ENCODE measurements around the gene NAA38.
A peak's percentile ranks its signal among the peaks of the same experiment; 100 is the strongest.

Gene NAA38, protein sequence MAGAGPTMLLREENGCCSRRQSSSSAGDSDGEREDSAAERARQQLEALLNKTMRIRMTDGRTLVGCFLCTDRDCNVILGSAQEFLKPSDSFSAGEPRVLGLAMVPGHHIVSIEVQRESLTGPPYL

DNA sequence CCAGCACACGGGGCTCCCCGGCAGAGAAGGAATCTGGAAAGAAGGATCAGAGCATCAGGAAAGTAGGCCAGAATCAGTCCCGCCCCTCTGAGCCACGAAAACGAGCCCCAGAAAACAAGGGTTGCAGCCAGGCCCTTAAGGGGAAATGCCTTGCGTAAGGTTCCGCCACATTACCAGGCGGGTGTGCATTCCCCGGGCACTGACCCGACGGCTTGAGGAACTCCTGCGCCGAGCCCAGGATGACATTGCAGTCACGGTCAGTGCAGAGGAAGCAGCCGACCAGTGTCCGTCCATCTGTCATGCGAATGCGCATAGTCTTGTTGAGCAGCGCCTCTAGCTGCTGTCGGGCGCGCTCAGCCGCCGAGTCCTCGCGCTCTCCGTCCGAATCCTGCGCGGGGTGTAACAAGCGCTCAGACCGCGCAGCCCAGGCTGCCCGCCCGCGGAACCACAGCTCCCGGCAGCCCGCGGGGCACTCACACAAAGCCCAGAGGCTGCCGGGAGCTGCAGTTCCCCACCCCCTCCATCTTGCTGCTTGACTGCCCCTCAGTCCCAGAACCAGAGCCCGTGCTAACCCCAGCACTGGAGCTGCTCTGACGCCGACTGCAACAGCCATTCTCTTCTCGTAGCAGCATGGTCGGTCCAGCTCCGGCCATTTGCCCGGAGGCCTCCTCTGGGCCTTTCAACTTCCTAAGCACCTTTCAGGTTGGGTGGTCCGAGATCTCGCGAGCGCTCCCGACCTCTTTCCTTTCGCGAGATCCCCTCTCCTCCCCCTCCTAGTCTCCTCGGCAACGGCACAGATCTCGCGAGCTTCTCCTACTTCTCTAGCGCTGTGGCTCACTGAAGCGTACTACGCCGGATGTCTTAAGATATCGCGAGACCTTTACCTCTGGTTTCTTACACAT lies at the start of gene NAA38:
NAA38 (minus strand) TSS at position 749 of the 902 bp plus-strand sequence; CDS start at position 653, 96 bp downstream.
- DNase-seq = peak; percentile 75 to 100 (median 97)

DNA sequence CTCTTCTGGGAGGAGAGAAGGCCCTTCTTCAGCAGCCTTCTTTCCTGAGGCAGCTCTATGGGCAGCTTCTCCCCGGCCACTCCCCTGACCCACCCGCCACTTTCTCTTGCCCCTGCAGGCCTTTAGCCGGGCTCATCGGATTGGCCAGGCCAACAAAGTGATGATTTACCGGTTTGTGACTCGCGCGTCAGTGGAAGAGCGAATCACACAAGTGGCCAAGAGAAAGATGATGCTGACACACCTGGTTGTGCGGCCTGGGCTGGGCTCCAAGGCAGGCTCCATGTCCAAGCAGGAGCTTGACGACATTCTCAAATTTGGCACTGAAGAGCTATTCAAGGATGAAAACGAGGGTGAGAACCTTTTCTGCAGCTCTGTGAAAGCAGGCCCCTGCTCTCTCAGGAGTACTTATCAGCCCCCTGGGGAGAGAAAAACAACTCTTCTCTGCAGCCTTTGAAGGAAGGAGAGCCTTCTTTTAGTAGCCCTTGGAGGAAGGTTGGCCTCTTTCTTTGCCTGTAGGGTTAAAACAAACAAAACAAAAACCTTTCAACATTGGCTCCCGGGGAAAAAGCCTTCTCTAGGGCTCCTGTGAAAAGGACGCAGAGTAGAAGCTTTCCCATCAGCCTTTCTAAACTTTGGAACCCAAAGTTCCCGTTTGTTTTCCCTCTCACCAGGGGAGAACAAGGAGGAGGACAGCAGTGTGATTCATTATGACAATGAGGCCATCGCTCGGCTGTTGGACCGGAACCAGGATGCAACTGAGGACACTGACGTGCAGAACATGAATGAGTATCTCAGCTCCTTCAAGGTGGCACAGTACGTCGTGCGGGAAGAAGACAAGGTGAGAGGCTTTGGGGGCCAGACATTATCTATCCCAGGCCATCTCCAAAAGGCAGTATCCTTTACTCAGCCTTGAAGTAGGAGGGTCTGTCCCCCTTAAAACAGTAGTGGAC lies 46.1 kb upstream of the NAA38 start:
- DNase-seq = peak in 1 of 58 donors; percentile 16

DNA sequence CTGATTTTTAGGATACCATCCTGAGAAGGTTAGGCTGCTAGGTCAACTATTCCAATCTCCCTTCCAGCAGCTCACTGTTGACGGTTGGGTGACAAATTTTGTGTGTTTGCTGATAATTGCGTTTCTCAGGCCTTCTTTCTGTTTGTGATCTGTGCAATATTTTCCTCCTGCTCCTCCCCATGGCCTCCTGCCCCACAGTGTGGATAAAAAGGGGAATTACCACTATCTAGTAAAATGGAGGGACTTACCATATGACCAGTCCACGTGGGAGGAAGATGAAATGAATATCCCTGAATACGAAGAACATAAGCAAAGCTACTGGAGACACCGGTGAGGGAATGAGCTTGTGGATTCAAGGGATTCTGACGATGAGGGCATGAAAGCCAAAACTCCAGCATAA lies 40.4 kb upstream of the NAA38 start:
- DNase-seq = peak in 12 of 58 donors; percentile 7 to 69 (median 24)

DNA sequence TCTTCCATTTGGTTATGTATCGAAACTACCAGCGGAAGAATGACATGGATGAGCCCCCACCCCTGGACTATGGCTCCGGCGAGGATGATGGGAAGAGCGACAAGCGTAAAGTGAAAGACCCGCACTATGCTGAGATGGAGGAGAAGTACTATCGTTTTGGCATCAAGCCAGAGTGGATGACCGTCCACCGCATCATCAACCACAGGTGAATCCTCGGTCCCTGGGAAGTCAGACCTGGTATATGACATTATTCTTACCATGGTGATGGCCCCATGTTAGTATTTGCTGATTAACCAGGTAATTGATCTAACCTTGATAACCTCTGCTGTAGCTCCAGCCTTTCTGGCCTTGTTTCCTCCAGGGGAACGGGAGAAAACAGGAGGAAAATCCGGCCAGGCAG lies 39.7 kb upstream of the NAA38 start:
- no peak for DNase-seq

DNA sequence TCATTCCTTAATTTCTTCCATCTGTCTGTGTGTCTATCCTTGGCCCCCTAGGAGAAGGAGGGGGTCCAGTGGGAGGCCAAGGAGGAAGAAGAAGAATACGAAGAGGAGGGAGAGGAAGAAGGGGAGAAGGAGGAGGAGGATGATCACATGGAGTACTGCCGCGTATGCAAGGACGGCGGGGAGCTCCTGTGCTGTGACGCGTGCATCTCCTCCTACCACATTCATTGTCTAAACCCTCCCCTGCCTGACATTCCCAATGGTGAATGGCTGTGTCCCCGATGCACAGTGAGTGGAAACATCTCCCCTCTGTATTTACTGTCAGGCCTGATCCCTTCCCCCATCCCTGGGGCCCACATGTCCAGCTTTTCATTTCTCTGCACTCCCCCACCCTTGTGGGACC lies 37.5 kb upstream of the NAA38 start:
- no peak for DNase-seq

DNA sequence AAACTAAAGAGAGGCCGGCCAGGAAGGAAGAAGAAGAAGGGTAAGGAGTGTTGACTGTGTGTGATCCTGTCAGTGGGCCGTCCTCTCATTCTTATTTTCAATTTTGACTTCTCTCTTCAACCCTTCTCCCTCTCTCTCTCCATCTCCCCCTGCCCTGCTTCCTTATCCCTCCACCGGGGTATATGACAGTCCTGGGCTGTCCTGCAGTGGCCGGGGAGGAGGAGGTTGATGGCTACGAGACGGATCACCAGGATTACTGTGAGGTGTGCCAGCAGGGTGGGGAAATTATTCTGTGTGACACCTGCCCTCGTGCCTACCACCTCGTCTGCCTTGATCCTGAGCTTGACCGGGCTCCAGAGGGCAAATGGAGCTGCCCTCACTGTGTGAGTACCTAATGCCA lies 36.9 kb upstream of the NAA38 start:
- no peak for DNase-seq

DNA sequence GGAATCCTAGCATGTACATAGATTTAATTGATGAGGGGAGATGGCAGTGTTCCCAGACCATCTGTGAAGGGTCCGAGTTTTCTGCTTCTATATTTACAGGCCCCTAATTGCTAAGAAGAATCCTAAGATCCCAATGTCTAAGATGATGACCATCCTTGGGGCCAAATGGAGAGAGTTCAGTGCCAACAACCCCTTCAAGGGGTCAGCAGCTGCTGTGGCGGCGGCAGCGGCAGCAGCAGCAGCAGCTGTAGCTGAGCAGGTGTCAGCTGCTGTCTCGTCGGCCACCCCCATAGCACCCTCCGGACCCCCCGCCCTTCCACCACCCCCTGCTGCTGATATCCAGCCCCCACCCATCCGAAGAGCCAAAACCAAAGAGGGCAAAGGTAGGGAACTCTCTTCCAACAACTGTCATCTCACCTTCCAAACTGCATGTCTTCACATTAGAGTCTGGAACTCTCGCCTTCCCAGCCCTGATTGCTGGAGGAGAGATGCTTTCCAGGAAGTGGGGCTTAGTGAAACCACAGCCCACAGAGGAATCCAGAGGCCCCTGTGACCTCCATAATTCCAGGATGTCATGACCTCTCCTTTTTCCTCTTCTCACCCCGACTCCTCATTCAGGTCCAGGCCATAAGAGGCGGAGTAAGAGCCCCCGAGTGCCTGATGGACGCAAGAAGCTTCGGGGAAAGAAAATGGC lies 36.0 kb upstream of the NAA38 start:
- DNase-seq = no peak

DNA sequence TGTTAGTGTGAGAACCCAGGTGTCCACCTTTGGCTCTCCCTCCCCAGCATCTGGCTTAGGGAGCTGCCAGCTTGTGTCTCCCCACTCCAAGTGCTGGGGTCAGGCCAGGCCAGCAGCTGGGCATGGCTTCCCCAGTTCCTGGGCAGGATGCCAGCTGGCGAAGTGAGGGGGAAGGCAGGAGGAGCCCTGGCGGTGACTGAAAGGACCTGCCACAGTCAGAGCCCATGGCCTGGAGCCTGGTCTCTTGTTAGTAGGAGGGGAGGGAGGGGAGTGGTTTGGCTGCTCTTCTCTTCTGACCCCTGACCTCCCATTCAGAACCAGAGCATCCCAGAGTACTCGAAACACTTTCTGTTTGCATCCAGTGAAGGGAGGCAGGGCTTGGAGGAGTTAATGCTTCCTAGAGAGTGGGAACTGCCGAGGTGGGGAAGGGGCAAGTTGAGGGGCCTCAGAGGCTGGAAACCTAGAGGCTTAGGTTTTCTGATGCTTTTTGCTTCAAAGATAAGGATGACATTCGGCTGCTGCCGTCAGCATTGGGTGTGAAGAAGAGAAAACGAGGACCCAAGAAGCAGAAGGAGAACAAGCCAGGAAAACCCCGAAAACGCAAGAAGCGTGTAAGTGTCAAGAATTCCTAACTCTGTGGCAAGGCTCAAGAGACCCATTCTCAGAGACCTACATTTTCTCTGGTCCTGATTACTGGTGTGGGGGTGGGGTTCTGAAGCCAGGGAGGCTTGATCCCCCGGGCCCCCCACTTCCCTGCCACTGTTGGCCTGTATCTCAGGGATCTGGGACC lies 32.0 kb upstream of the NAA38 start:
- DNase-seq = peak; percentile 45 to 98 (median 94)

DNA sequence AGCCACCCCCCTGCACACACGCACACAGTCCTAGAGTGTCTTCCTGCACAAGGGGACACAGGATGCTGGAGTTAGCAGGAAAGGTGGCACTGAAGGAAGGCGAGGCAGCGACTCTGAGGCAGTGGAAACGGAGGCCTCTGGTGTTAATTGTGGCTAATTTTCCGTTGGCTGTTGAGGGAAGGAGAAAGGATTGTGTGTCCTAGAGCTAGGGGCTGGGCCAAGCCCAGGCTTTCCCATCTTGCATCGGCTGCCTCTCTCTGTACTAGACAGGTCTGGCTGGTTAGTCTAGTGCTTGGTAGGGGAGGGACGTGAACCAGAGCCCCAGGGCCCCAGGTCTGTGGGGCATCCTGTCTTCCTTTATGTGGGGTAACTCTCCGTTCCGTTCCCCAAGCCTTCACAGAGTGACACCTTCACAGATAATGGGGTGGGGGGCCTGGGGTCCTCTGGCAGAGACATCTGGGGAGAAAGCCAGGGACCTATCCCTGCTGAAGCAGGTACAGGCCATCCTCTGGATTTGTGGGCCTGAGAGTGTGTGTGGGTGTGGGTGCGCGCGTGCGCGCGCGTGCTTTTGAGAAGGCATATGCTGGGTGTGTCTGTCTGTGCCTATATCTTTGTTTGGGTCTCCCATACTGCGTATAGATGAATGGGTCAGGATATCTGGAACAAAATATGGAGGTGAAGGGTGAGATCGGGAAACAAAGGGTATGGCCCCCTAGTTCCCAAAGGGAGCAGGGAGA lies 31.0 kb upstream of the NAA38 start, which contains the start of gene CHD3:
CHD3 (plus strand) TSS at position 606 of the 737 bp plus-strand sequence. CDS start 212 bp downstream, outside the sequence.
- peak in 7 of 58 donors; percentile 10 to 69 (median 23) for DNase-seq

DNA sequence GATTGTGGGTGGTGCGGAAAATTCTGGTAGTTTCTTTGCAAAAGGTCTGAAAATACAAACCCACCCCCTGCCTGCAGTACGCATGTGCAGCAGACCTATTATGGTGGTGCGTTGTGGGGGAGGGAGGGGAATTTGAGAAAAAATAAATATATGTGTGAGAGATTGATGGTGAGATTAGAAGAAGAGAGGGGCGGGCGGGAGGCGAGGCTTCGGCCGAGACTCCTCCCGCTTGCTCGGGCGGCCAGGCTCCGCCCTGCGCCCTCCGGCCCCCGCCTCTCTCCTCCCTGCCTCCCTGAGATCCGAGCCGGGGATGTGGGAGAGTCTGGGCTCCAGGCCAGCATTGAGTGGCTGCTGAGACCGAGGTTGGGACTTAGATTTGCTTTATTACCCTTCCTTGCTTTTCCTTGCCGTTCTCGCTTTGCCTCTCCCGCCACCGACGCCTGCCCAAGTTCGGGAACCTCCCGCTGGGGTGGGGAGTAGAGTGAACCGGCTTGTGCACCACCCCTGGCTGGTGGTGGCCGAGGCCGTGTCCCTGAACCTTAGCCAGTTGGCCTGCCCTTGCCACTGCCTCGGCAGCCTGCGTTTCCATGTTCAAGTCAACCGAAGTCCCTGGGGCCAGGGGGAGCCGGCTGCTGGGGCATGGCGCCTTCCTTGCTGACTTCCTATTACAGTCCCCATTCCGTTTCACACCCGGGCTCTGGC lies 30.3 kb upstream of the NAA38 start:
- DNase-seq = peak; percentile 46 to 95 (median 86)

DNA sequence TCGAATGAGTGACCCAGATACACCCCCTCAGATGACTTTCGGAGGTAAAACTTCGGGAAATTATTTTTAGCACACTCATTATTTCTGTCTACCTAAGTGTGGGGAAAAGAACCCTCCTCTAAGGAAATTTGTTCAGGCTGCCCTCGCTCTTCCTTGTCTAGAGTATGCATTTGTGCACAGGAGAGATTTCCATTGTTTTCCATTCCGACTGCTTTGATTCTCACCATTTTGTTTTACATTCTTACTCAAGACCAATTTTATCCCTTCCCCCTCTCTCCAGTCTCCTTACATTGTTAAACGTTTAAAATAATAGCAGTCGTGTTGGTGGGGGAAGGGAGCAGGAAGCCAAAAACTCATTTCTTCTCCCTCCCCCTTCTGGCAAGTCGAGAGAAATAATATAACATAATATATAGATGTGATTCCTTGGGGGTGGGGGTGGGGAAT lies 29.7 kb upstream of the NAA38 start:
- DNase-seq = no peak

DNA sequence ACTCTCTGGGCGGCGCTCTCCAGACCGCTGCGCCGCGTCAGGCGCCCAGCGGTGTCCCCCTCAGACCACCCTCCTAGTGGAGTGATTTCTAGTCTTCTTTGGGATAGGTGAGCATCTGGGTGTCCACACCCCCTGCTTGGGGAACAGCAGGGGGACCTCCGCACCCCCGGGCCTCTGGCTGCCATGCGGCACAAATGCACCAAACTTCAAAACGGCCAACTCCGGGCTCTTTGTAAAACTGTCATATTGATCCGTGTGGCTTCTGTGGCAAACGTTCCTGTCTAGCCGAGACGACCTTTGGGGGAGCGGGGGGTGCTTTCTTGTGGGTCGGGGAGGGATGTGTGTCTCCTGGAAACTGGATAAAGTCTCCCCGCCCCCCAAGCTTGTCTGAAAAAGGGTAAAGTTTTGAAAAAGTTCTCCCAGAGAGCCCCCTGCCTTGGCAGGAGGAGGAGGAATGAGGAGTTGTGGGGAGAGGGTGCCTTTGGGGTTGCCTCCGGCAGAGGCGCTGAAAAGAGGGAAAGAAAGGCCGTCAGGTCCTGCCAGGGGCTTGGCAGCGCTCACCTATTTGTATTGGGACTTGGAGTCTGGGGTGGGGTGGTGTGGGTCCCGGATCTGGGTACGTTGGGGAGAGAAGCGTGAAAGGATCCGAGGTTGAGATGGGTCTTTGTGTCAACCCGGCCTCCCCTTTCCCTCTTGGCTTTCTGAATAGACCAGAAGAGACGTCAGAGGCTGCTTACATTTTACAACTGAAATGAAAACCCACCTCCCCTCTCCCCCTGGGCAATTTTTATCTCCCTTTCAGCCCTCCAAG lies 29.1 kb upstream of the NAA38 start:
- peak in 6 of 58 donors; percentile 18 to 52 (median 31) for DNase-seq

DNA sequence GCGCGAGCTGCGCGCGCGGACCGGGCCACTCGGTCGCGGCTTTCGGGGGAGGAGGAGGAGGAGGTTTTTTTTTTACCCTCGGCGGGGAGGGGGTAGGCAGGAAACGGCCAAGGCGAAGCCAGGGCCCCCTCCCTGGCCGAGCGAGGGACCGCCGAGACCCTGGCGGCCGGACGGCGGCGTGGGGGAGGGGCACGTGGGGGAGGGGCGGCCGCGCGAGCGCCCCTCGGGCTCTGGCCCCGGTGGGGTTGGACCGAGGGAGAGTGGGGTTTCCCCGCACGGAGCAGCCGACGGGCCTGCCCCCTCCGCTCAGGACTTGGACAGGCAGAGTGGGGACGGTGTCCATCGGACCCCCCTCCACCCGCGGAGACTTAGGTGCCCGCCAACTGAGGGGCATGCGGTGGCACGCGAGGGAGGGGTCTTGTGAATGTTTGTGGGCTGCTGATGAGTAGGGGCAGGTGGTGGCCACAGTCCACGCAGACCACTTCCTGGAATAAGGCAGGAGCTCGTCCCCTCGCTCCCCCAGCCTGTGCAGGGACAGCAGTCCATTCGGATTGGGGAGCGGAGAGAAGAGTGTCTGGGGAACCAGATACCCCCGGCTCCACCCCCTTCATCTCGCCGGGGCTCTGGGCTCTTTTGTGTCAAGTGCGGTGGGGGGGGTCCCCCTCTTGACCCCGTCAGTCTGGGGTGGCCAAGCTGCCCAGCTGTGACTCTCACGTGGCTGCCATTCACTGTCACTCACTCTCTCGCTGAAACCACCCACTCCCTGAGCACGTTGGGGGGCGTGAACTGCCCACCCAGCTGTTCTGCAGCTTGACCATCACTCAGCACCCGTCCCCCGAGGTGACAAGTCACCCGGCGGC lies 28.2 kb upstream of the NAA38 start:
- DNase-seq = peak in 8 of 58 donors; percentile 19 to 79 (median 33)

DNA sequence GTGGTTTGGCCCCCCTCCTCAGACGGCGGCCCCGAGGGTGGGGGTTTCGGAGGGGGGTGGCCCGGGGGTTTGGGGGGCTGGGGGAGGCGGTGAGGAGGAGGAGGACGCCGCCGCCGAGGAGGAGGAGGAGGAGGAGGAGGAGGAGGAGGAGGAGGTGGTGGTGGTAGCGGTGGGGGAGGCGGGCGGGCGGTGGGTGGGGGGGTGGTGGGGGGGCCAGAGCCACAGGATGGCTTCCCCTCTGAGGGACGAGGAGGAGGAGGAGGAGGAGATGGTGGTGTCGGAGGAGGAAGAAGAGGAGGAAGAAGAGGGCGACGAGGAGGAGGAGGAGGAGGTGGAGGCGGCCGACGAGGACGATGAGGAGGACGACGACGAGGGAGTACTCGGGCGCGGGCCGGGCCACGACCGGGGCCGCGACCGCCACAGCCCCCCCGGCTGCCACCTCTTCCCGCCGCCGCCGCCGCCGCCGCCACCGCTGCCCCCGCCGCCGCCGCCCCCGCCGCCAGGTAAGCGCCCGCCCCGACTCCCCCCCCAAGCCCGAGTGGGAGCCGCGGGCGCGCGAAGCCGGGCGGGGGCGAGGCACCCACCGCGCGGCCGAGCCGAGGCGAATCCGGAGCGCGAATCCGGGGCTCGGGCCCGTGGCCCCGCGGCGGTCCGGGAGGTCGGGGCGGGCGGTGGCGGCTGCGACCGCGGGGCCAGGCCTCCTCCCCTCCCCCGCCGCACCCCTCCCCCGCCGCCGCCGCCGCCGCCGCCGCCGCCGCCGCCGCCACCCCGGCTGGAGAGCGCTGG lies 27.4 kb upstream of the NAA38 start:
- no peak for DNase-seq

DNA sequence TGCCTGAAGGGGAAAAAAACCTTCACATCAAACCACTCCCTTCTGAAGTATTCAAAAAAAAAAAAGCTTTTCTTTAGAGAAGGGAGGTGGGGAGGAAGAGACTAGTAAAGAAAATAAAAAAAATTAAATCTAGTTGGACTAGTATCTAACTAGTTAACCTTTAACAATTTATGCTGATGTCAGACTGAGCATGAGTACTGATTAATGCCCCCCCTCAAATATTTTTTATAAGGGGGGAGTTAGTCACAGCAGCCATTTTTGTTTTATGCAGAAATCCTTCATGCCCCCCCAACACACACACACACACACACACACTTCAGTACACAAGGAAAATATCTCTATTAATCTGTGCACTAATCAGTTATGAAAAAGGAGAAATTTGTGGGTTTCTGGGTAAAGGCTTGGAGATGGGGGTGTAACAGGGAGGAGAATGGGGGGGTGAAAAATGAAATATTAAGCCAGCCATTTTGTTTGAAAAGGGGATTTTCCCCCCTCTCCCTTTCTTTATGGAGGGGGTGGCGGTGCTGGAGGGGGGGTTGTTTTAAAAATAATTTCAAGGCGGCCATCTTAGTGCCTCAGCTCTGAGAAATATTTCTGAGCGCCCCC lies 26.5 kb upstream of the NAA38 start:
- DNase-seq = no peak
